ENCODE results near the gene YEATS4.

The YEATS4 gene

DNA sequence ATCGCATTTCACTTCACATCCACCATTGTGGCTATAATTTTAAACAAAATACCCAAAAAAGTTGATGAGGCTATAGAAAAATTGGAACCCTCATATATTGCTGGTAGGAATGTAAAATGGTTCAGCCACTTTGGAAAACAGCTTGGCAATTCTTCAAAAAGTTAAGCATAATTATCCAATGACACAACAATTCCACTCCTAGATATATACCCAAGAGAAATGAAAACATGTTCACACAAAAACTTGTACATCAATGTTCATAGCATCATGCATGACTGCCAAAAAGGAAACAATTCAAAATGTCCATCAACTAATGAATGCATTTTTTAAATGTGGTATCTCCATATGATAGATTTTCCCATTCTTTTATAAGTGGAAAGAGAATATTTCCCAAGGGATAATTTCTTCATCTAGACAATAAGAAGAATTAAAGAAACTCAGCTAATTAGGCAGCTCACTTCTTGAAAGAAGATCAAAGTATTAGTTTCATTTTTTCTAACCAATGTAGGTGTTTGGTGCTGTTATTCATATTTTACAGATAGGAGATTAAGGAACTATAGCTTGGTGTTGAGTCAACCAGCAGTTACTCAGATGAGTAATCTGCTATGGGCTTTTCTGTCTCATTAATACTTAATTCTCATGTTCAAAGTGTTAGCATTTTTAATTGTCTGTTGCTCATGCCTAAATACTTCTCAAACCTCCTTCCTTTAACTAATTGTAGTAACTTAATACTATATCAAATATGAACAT is 32.8 kb downstream of the YEATS4 start:
- peak; percentile 55 for DNase-seq

DNA sequence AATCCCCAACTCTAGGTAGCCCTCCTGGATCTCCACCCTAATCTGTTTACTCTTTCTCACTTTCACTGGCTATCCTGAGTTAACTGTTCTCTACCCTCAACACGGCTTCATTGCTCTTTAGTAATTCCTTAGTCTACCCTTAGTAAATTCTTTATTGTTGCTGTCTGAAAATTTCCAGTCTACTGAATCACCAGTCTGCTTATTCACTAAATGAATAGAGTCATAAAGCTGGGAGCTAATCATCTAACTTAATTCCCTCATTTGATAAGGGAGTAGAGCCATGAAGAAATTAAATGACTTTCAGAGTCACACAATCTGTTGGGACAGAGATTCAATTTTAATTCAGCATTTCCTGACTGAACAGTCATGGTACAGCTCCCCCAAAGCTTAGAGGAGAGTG is 36.5 kb downstream of the YEATS4 start:
- DNase-seq, result no peak

- no peak for DNase-seq
These were observed 37.4 kb downstream of the YEATS4 start for GRCh38 chr12:69396963-69397362.

DNA sequence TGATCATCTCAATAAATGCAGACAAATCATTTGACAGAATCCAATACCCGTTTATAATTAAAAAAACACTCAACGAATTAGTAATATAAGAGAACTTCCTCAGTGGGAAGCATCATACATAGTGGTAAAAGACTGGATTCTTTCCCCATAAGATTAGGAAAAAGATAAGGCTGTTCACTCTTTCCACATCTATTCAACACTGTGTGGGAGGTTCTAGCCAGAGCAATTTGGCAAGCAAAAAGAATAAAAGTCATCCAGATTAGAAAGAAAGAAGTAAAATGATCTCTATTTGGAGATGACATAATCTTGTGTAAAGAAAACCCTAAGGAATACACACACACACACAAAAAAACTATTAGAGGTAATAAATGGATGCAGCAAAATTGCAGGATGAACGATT is 38.4 kb downstream of the YEATS4 start:
- DNase-seq, result no peak

GRCh38 chr12:69401940-69402339 is 42.4 kb downstream of the YEATS4 start:
- DNase-seq, result no peak

GRCh38 chr12:69404851-69405565 is 45.5 kb downstream of the YEATS4 start:
- DNase-seq, result peak; percentile 42

GRCh38 chr12:69405566-69405865 is 46.0 kb downstream of the YEATS4 start:
- DNase-seq, result peak; percentile 97

DNA sequence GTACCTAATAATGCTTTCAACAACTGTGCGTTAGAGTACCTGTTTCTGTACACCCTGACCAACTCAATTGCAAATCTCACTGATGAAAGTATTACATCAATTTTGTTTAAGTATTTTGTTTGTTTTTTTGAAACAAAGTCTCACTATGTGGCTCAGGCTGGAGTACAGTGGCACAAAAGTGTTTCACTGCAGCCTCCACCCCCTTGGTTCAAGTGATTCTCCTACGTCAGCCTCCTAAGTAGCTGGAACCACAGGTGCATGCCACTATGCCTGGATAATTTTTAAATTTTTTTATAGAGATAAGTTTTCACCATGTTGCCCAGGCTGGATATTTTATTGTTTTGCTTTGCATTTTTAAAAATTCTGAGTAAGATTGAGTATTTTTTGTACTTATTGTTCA is 46.7 kb downstream of the YEATS4 start:
- no peak for DNase-seq

GRCh38 chr12:69410571-69410970 is 51.0 kb downstream of the YEATS4 start:
- no peak for DNase-seq

- DNase-seq, result no peak
These were observed 53.1 kb downstream of the YEATS4 start for GRCh38 chr12:69412655-69413054.

- peak; percentile 96 for DNase-seq
These were observed 56.1 kb downstream of the YEATS4 start for GRCh38 chr12:69415471-69416275.

DNA sequence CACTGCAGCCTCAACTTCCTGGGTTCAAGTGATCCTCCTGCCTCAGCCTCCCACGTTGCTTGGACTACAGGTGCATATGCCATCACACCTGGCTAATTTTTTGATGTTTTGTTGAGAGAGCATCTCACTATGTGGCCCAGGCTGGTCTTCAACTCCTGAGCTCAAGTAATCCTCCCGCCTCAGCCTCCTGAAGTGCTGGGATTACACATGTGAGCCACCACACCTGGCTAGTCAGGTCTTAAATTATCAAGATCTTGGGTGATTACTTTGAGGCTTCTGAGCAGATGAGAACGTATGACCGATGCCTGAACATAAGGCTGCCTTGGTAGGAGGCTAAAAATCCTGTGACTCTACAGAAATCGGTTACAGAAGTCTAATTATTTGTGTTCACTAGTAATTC is 57.7 kb downstream of the YEATS4 start:
- DNase-seq, result no peak

GRCh38 chr12:69417741-69418167 is 58.2 kb downstream of the YEATS4 start:
- DNase-seq, result no peak

GRCh38 chr12:69419701-69420100 is 60.2 kb downstream of the YEATS4 start:
- DNase-seq, result no peak

- no peak for DNase-seq
These were observed 62.0 kb downstream of the YEATS4 start for GRCh38 chr12:69421548-69421947.

DNA sequence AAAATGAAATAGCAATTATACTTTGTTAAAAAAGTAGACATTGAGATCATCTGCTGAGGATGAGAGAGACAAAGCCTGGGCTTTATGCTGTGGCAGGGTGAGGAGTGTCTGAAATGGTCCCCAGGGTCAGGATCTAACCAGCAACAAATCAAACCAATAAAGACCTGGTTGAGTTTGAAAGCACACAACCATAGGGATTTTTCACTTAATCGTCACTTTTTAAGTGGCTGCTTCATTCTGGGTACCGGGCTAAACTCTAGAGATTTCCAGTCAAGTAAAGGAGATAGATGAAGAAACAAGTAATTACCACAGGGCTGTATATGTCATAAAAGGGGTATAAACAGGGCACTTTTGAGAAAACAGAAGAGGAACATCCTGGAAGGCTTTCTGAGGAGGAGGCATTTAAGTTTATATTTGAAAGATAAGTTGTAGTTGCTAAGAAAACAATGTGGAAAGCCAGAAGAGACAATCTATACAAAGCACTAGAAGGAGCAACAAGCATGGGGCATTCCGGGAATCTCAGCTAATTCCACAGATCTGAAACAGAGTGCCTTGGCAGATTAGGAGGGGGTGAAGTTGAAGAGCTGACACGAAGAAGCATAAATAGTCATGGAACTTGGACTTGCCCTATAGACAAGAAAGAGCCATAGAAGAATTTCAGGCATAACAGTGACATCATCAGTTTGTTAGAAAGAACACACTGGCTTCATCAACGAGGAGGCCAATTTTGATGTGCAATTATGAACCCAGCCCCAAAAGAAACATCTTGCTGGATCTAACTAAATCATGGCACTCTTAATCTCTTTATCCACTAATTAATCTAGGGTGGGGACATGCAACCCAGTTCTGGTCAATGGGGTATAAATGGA is 63.7 kb downstream of the YEATS4 start:
- DNase-seq, result peak; percentile 53

- no peak for DNase-seq
These were observed 65.9 kb downstream of the YEATS4 start for GRCh38 chr12:69425417-69425816.

- DNase-seq, result no peak
These were observed 69.0 kb downstream of the YEATS4 start for GRCh38 chr12:69428351-69429073.

- DNase-seq, result no peak
These were observed 71.5 kb downstream of the YEATS4 start for GRCh38 chr12:69430942-69431590.

DNA sequence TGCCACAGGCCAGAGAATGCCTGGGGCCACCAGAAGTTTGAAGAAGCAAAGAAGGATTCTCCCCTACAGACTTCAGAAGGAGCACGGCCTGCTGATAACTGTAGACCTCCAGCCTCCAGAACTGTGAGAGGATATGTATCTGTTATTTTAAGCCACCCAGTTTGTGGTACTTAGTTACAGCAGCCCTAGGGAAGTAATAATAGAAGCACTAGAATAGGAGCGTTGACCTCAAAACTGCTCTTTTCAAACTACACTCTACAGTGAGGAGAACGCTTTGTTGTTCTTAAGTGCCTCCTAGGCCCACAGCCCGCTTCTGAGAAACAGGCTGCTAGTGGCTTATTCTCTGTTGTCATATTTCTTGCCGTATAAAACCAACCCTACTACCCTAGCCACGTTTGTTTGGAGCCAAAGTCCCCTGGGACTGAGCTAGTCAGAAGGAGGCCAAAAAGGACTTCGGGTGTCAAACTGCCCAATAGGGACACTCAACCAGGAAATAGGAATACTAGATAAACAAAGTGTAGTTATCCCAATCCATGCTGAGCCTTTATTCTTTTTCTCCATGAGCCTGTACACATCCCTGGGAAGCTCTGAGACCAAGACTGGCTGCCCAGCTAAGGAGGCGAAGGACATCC is 72.2 kb downstream of the YEATS4 start:
- no peak for DNase-seq

- no peak for DNase-seq
These were observed 74.1 kb downstream of the YEATS4 start for GRCh38 chr12:69433653-69434052.
